Mesodermal cell (in vitro differentiated cells): ENCODE measurements around the gene MRPL28.
"Not testable (repeated sequence)": the region's sequence is repeated elsewhere in the genome, so short reads cannot be mapped to it uniquely, and the experiment has no call there.

Experiments
- H3K27ac ChIP-seq: 2 replicates; pipeline ENCODE4 v1.7.0; 2013; ENCODE audit warnings: mild to moderate bottlenecking, low read depth, low read length, moderate library complexity; ENCODE audit not compliant: severe bottlenecking
- H3K36me3 ChIP-seq: 2 replicates; pipeline ENCODE4 v1.7.1; 2013; ENCODE audit warnings: mild to moderate bottlenecking, low read length, moderate library complexity; ENCODE audit not compliant: control insufficient read depth, insufficient read depth
- H3K4me1 ChIP-seq: one replicate; pipeline ENCODE4 v1.7.1; 2013; ENCODE audit warnings: mild to moderate bottlenecking, low read length; ENCODE audit not compliant: insufficient read depth, control insufficient read depth, poor library complexity, severe bottlenecking
- H3K4me3 ChIP-seq: 2 replicates; pipeline ENCODE4 v1.7.0; 2013; ENCODE audit warnings: low read length, control low read depth, mild to moderate bottlenecking; ENCODE audit not compliant: insufficient read depth, poor library complexity, severe bottlenecking; ENCODE audit errors: extremely low read depth
- H3K9me3 ChIP-seq: 2 replicates; pipeline ENCODE4 v1.7.1; 2013; ENCODE audit warnings: mild to moderate bottlenecking, low read length, moderate library complexity; ENCODE audit not compliant: control insufficient read depth
- WGBS, 2 experiments: methylation state at CpG; one replicate each; pipeline ENCODE4 v1.1.5; 2013; ENCODE audit warnings: missing lambda C conversion rate in 2 of 2; ENCODE audit not compliant: insufficient coverage in 2 of 2; 5-methylcytosine and 5-hydroxymethylcytosine counted together

MRPL28 gene

GRCh38 chr16:363110-363765, 7.1 kb downstream of the MRPL28 start:
- no peak overlapping the region for H3K27ac ChIP-seq
- no peak overlapping the region for H3K4me3 ChIP-seq
- H3K9me3 ChIP-seq, result no peaks in the 10 kb centered on the region
- no peaks in the 10 kb centered on the region for H3K4me1 ChIP-seq
- WGBS, 2 experiments, result 83 to 84% methylated on average over 20 of the region's 20 CpGs
- H3K36me3 ChIP-seq, result peaks cover 22% of the 10 kb centered on the region

GRCh38 chr16:362702-362999, 7.7 kb downstream of the MRPL28 start:
- H3K27ac ChIP-seq, result not testable (repeated sequence)
- H3K36me3 ChIP-seq, result peaks cover 16% of the 10 kb centered on the region
- 72 to 90% methylated on average over 2 to 8 of the region's 24 CpGs for WGBS, 2 experiments

GRCh38 chr16:361872-362701, 8.3 kb downstream of the MRPL28 start:
- Histone ChIP-seq H3K4me1 (no peaks in the 10 kb centered on the region), H3K36me3 (peaks cover 10% of the 10 kb centered on the region), H3K4me3 (no peak overlapping the region), H3K27ac (no peak overlapping the region), H3K9me3 (no peaks in the 10 kb centered on the region)
- WGBS, 2 experiments, result 51 to 57% methylated on average over 29 of the region's 30 CpGs

More at GRCh38 chr16:362702-362999, 7.7 kb downstream of the MRPL28 start:
- H3K4me1 ChIP-seq, H3K4me3 ChIP-seq, H3K9me3 ChIP-seq: not testable (repeated sequence)

- Histone ChIP-seq H3K4me1 (no peaks in the 10 kb centered on the region), H3K27ac (no peak overlapping the region), H3K4me3 (no peak overlapping the region), H3K36me3 (peaks cover 4% of the 10 kb centered on the region), H3K9me3 (no peaks in the 10 kb centered on the region)
- 89 to 93% methylated on average over 26 to 29 of the region's 30 CpGs for WGBS, 2 experiments
These were observed 8.9 kb downstream of the MRPL28 start for GRCh38 chr16:361341-361871.

GRCh38 chr16:360698-361336, 9.5 kb downstream of the MRPL28 start:
- no peaks in the 10 kb centered on the region for H3K4me1 ChIP-seq
- WGBS, 2 experiments, result 95 to 96% methylated on average over 39 to 45 of the region's 47 CpGs
- H3K4me3 ChIP-seq, result no peak overlapping the region
- no peaks in the 10 kb centered on the region for H3K36me3 ChIP-seq
- H3K27ac ChIP-seq, result no peak overlapping the region
- no peaks in the 10 kb centered on the region for H3K9me3 ChIP-seq

GRCh38 chr16:359871-360697, 10.3 kb downstream of the MRPL28 start:
- Histone ChIP-seq H3K4me1 (no peaks in the 10 kb centered on the region), H3K27ac (no peak overlapping the region), H3K9me3 (no peaks in the 10 kb centered on the region), H3K36me3 (no peaks in the 10 kb centered on the region), H3K4me3 (no peak overlapping the region)
- WGBS, 2 experiments, result 94 to 95% methylated on average over 29 to 36 of the region's 47 CpGs

- H3K36me3 ChIP-seq, result no peaks in the 10 kb centered on the region
- 94% methylated on average over 14 to 19 of the region's 19 CpGs for WGBS, 2 experiments
- no peaks in the 10 kb centered on the region for H3K9me3 ChIP-seq
- H3K27ac ChIP-seq, result no peak overlapping the region
- no peaks in the 10 kb centered on the region for H3K4me1 ChIP-seq
- H3K4me3 ChIP-seq, result no peak overlapping the region
These were observed 11.1 kb downstream of the MRPL28 start for GRCh38 chr16:359067-359763.

- WGBS, 2 experiments, result 74 to 97% methylated on average over 5 to 6 of the region's 12 CpGs
- H3K27ac ChIP-seq, result no peak overlapping the region
- no peak overlapping the region for H3K4me3 ChIP-seq
These were observed 13.6 kb downstream of the MRPL28 start for GRCh38 chr16:356741-357140.

GRCh38 chr16:354971-355461, 15.3 kb downstream of the MRPL28 start:
- no peak overlapping the region for H3K27ac ChIP-seq
- WGBS, 2 experiments, result 85 to 96% methylated on average over 10 of the region's 10 CpGs
- peaks cover 4% of the 10 kb centered on the region for H3K4me1 ChIP-seq
- H3K36me3 ChIP-seq, result peaks cover 9% of the 10 kb centered on the region
- H3K9me3 ChIP-seq, result no peaks in the 10 kb centered on the region
- no peak overlapping the region for H3K4me3 ChIP-seq

More at GRCh38 chr16:356741-357140, 13.6 kb downstream of the MRPL28 start:
- Histone ChIP-seq H3K9me3 (no peaks in the 10 kb centered on the region), H3K4me1 (no peaks in the 10 kb centered on the region), H3K36me3 (no peaks in the 10 kb centered on the region)
